Peyer's patch (tissue), 4 donors: ENCODE measurements around the gene NT5C1A.

Source experiments
- POLR2A ChIP-seq, 2 donors: fragments of 450-650 bp; IDR thresholded peaks; one replicate each; pipeline ENCODE4 v1.5.1; 2017; ENCODE audit warnings: antibody characterized with exemption in 2 of 2, mild to moderate bottlenecking in 2 of 2, moderate library complexity in 2 of 2
- TF ChIP-seq, protein P1 (sequence below), 6 experiments: fragments of 450-650 bp in 4 of 6; fragments of 200-600 bp in 2 of 6; sonication (generic) in 1 of 6; IDR thresholded peaks; one replicate each; pipeline ENCODE4 v1.5.1; 2017 to 2019; ENCODE audit warnings: antibody characterized with exemption in 6 of 6, mild to moderate bottlenecking in 3 of 6, moderate library complexity in 1 of 6

DNA sequence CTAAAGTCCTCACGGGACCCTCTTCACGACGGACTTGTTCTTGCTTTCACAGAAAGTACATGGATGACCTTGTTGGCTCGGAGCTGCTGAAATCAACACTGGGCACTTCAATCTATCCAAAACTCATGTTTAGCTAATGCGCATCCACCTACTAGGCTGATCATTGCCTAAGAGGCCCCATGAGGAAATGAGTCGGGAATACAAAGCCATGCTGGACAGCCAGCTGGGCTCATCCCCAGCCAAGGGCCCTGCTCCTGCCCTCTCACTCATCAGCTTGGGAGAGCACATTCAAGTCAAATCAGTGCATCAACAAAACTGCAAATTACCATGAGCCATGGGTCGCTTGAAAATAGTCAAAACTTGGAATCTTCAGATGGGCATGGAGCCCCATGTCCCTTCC lies 17.6 kb downstream of the NT5C1A start:
- TF ChIP-seq, protein P1, sequence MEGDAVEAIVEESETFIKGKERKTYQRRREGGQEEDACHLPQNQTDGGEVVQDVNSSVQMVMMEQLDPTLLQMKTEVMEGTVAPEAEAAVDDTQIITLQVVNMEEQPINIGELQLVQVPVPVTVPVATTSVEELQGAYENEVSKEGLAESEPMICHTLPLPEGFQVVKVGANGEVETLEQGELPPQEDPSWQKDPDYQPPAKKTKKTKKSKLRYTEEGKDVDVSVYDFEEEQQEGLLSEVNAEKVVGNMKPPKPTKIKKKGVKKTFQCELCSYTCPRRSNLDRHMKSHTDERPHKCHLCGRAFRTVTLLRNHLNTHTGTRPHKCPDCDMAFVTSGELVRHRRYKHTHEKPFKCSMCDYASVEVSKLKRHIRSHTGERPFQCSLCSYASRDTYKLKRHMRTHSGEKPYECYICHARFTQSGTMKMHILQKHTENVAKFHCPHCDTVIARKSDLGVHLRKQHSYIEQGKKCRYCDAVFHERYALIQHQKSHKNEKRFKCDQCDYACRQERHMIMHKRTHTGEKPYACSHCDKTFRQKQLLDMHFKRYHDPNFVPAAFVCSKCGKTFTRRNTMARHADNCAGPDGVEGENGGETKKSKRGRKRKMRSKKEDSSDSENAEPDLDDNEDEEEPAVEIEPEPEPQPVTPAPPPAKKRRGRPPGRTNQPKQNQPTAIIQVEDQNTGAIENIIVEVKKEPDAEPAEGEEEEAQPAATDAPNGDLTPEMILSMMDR (IDR thresholded peaks at IDR 0.05) = no peak
- no peak for TF ChIP-seq POLR2A (IDR thresholded peaks at IDR 0.05)
